A204.1 (cell line): Measurements from ENCODE around the gene SEMA6D.

Source experiments
- FAIRE-seq: peaks from 2 replicates; lab custom pipeline; 2012; peaks lifted over from hg19 to GRCh38; lab: Jason Lieb, UNC

SEMA6D gene

DNA sequence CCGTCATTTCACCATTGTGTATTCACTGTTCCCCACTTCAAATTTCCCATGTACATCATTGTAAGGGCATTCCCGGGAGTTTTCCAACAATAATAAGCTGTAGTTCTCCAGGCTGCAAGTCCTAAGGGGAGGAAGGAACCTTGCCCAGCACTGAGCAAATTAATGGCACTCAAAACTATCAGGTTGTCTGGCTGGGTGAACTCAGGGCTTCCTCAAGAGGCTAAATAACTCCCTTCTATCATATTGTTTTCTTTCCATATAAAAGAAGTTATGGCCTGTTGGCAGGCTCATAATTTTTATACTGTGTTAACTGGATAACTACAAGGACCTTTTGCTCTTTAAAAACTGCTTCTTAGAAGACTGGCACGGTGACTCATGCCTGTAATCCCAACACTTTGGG lies 71.4 kb downstream of the SEMA6D start:
- no peak for FAIRE-seq

DNA sequence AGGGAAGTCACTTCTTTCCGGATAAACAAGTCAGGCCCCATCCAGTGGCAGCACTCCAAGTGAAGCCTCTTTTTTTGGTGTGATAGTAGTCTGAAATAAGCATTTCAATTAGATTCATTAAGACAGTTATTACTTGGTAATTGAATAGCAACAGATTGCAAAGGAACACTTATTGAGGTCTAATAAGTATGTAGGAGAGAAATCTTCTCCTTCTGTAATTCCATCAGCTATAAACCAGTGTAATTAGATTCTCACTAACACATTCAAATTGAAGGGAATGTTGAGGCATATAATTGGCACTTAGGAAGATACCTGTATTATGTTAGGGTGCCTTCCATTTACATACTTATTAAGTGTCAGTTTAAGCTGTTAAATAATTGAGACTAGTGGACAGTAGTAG lies 73.9 kb downstream of the SEMA6D start:
- no peak for FAIRE-seq

DNA sequence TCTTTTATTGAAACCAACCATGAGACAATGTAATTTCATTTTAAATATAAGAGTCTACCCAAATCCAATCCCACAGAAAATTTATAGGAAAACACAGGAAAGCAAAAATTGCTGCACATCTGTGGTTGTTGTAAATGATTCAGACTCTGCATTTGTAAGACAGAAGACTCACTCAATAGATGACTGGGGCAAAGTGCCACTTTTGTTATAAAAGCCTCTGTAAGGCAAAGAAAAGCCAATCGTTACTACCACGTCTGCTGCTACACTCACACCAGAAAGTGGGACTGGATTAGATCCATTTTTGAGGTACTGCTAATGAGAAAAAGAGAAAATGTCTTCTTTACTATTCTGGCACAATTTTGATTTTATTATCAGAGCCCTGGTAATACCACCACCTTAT lies 74.9 kb downstream of the SEMA6D start:
- FAIRE-seq: no peak

DNA sequence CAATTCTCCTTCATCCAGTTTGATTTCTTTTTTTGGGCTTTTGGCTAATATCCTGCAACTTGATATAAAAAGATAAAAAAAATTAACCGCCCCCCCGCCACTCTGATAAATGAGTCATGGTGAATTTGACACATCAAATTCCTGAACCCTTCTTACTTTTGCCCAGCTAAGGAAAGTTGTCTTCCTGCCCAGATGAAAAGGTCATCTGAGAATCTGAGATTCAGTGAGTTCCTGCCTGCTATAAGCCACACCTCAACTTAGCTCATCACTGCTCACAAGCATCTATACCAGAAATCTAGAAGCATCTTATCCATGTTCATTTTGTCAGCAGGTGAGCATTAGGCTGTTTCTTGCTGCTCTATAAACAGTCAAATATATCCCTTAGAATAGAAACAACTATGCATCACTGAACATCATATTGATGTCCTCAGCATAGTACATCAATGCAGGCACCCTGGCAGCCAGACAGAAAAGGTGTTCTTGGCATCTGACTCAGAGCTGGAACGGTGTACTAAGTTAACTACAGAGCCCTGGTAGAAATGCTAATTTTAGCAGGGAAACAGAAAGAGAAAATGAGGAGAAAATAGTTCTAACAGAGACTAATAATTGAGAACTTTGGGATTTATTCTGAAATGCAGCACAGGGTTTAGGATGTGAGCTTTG lies 77.1 kb downstream of the SEMA6D start:
- FAIRE-seq: no peak

DNA sequence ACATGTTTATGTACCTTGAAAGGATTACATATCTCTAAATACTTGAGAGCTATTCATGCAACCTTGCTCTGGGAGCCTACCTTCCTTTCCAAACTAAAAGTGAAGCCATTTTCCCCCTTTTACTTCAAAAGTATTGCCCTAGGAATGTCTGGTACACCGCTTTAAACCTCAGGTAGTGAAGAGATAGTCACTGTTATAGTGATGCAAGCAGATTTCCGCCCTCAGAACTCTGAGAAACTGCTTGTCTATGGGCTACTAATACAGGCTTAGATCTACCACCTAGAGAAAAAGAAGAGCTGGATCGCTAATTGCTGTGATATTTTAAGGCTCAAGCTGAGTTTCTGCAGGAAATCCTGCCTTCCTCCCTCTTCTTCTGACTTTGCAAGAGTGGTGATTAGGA lies 78.6 kb downstream of the SEMA6D start:
- no peak for FAIRE-seq

DNA sequence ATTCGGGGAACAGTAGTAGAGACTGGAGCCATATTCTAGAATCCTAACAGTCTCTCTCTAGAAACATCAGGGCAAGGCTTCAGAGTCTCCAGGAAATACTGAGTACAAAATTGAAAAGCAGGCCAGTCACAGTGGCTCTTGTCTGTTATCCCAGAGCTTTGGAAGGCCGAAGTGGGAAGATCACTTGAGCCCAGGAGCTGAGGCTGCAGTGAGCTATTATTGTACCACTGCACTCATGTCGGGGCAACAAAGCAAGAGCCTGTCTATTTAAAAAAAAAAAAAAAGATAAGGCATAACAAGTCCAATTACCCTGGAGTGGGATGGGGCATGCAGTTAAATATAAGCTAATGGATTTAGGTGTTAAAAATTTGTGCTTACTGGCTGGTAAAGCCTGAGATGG lies 79.0 kb downstream of the SEMA6D start:
- no peak for FAIRE-seq

DNA sequence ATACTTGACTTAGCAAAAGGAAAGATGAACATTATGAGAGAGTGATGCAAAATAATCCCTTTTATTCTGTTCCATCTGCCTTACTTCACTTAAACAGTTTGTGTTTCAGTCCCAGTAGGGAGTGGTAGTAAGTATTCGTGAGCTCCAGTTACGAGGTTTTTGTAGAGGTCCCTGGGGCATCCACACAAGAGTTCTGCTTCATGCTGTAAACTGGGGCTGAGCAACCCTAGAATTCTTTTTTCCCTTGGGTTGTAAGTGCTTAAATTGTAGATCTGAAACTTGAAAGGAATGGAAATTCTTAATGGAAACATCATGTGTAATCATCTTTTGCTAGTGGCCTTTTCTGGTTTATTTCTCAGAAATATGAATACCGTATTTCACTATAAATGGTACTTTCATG lies 79.5 kb downstream of the SEMA6D start:
- no peak for FAIRE-seq

DNA sequence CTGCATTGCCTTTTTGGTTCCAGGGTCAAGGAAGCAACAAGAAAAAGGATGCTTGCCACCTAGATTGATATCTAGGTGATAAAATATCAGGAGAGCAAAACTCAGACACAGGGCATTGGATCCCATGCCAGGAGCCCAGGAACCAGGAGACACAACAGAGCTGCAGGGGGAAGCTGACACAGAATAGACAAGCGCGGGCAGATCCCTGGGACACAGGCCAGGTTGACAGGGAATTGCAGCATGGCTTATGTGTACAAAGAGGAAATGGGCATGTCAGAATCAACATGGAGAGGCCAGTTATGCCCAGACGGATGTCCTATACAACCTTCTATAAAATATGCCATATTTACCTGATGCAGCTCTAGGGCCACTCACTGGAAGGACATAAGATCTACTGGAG lies 84.2 kb downstream of the SEMA6D start:
- FAIRE-seq: no peak

DNA sequence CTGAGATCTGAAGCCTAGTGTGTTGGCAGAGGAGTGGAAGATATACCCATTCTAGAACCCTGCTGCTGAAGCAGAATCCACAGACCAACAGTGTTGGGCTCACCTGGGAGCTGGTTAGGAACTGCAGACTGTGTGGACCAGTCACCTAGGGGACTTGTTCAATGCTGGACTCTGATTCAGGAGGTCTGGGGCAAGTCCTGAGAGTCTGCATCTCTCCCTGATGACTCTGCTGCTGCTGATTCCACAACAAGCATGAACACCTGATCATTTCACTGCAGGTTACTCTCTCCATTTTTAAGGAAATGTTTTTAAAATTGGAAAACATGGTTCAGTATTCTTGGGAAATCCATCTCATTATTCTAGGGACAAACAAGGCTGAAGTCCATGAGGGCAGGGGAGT lies 84.9 kb downstream of the SEMA6D start:
- FAIRE-seq: no peak

DNA sequence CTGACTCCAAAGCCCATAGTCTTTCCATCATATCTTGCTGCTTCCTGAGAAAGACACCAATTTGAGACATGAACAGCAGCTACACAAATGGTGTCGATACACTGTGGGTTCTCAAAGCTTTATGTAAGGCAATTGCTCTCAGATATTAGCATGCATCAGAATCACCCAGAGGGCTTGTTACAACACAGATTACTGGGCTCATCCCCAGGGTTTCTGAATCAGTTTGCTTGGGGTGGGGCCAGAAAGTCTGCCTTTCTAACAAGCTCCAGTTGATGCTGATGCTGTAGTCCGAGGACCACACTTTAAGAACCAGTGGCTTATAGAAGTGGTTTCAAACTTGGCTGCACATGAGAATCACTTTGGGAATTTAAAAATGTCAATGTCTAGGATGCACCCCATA lies 86.5 kb downstream of the SEMA6D start:
- no peak for FAIRE-seq

DNA sequence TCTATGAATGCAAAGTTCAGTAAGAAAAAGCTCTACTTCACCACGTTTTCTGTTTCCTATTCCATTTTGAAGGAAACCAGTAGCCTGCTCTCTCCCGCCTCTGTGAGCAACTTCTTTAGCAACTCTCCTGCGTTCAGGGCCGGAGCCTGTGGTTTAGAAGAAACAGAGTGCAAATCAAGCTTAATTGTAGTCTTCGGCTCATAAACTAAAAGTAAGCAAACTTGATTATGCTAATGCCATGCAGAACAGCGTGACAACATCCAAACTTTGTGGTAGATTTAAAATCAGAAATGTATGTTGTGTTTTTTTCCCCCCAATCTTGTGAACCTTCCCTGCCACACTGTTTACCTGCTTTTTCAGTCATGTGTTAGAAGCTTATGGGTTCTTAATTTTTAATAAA lies 87.4 kb downstream of the SEMA6D start:
- no peak for FAIRE-seq

DNA sequence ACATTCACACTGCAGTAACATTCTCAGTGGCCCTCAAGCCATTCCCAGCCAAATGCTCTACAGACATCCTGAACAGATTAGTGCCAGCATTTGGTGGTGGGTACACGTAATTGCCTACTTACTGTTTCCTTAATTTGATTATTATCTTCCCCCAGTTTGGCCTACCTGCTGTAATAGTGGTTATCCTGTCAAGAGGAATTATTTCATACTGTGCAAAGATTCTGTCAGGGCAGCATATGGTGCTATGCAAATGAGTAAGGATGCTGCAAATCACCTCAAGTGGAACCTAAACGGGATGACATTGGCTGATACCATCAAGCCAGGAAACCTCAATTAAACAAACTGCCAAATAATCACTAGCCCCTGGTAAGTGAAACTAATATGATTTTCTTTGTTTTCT lies 88.7 kb downstream of the SEMA6D start:
- no peak for FAIRE-seq

DNA sequence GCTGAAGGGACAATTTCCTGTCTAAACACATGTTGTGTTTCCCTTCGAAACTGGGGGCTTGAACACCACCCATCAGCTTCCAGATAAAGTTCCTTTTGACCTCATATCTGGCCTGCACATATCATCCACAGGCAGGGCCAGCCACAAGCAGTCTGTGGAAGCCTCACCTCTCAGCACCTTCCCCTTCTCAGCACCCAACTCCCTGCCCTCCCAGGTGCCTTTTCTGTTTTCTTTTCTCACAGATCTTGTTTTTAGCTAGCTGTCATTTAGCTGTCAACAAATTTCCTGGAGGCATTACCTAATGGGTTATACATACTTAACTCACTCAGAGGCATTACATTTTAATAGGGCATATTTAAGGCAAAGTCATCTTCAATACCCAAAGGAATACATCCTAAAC lies 93.9 kb downstream of the SEMA6D start:
- FAIRE-seq: no peak

DNA sequence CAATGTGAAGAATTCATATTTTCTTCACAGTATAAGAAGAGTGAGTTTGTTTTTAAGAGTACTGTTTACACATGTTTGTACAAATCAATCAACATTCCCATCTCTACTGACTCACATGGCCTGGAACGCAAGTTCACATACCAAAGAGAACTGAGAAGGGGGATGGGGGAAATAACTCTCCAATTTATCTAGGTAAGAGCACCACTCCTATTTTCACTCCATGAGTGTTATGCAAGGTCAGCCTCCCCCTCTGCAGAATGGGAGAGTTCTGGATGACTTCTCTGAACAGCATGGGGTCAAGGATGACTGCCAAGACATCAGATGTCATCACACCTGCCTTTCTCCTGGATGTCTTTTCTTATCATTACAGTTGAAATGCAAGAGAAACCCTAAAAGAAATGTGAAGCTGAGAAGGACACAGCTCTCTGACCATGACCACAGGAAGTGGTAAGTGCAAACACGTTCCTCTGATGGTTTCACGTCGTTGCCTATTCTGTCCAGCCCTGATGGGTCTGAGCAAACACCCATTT lies 95.2 kb downstream of the SEMA6D start:
- FAIRE-seq: no peak

DNA sequence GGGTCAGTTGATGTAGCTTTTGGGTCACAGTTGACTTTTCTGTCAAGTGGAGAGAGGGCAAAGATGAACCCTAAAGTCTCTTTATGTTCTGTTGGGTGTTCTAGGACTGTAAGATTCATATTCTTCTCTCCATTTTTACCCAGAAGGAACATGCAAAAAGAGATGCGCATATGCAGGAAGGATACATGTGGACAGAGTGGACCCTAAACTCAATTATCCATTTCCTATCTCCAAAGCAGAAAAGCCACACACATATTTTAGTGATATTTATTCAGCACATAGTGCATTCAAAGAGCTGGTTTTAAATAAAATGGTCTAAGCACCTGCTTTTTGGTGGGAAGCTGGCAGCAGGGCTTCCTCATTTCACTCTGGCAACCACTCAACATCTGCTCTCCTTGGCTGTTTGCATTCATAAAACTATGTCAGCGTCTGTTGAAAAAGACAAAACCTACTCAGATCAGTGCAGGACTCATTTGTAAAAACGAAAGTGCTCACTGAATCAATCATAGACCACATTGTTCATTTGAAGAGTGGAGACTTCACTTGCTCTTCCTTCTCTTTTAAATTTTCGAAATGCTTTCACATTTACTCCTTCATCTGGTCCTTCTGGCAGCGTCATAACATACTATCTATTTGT lies 96.6 kb downstream of the SEMA6D start:
- no peak for FAIRE-seq

DNA sequence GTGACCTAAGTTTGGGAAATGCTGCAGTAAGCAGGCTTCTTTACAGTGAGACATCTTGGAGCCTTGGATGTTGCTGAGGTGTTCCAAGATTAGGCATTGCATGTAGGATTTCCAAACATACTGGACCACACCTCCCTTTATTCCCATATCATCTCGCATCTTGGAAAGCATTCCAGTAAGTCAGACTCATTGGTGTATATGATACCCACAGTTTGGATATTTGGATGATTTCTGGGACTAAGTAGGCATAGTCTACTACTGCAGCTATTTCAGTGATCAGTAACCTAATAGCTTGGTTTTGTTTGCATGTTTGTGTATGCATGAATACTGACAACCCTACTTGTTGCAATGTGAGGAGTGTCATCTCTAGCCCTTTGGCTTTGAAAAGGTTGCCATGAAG lies 97.3 kb downstream of the SEMA6D start:
- no peak for FAIRE-seq

DNA sequence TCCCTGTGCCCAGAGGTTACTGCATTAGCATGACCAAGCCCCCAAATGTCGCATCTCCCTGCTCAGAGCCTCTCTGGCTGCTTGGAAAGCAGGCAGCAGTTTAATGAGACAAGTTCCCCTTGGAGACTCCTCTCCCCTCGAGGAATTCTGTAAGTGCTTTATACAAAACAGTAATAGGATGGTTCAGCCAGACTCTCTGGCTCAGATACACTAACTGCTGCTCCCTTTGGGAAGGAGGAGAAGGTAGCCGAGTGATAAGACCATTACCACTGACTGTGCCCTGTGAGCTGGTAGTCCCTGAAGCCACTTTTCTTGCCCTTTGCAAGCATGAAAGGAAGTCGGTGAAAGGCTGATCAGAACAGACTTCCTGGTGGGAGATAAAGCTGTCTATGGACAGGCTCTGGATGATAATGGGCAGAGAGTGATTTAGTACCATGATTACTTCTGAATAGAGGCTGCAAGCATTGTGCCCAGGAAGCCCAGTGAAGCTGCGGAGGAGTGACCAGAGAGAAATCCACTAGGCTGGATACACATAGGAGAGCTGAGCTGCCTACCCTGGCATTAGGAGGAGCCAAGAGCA lies 100.8 kb downstream of the SEMA6D start:
- FAIRE-seq: no peak

DNA sequence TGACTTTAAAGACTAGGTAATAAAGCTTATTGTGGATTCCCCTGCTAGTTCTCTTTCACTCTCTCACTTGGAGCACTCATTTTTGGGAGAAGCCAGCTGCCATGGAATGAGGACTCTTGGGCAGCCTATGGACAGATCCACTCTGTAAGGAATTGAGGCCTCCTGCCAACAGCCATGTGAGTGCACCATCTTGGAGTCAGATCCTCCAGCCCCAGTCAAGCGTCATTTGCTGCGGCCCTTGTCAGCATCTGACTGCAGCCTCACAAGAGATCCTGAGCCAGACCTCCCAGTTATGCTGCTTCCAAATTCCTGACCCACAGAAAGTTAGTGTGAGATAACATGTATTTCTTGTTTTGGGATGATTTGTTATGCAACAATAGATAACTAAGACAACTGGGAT lies 101.9 kb downstream of the SEMA6D start:
- no peak for FAIRE-seq

DNA sequence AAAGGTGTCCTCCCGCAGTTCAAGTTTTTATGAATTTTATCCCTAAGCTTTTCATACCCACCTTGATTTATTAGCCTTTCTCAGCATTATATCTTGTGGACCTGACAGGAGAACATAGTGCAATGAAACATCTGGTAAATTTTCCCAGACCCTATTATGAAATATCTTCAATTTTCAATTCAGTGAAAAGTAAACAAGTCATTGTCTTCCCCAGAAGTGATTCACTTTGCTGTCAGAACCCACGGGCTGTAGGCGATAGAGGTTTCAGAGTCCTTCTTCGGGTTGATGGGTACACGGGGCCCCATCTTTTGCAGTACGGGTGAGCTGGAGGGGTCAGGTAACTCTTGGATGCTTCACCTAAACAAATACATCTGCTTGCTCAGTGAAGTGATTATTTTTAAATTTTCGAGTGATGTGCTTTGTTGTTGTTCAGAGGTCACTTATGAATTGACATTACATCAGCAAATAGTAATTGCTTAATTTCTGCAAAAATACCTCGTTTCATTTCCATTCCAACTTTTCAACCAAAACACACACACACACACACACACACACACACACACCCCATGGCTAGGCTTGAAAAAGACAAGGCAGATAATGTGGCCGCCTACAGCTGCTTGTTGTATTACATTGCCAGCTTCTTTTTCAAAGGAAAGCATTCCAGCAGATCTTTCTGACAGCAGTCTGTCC lies 102.9 kb downstream of the SEMA6D start:
- FAIRE-seq: no peak

DNA sequence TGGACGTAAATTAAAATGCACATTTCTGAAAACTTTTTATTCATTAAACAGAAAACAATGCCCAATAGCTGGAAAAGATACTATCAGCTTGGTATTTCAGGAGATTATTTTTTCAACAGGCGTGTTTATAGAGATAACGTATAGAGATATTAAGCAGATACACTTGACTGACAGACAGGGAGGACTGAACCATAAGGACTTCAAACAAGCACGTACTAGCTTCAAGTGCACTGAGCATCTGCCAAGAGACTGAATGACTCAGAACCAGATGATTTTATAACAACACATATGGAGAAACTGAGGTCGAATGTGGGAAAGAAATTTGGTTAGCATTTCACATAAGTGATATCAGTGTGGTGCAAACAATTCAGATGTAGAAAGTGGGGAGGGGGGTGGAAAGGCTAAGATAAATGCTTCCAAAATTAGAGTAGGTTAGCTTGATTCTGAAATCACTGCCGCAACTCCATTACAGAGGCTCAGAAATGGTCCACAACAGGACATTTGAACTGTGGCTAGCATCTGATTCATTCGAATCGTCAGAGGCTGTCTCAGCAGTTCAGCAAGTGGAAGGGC lies 103.5 kb downstream of the SEMA6D start:
- no peak for FAIRE-seq

DNA sequence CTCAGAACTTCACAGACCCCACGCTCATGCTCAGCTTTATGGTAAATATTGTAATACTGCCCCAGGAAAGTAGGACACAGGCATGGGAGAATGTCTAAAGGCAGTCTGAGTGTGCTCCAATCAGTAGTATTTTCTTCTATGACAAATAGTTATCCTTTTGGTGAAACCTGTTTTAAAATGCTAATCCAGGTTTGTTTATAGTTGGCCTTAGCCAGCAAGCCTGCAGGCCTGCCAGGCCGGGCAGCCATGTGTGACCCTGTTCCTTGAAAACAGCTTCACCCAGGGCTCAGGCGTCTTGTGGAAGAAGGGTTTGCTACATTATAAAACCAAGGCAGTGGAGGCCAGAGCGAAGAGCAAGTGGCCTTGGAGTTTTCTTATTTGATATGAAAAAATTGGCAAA lies 104.7 kb downstream of the SEMA6D start:
- FAIRE-seq: no peak
